Fibroblast of pulmonary artery (primary cell): Measurements from ENCODE around the gene CDC123.
"Not testable (repeated sequence)": the region's sequence is repeated elsewhere in the genome, so short reads cannot be mapped to it uniquely, and the experiment has no call there.

Experiments
- DNase-seq: peaks from one replicate; pipeline ENCODE4 v3.0.0-alpha.2; 2010; ENCODE audit warnings: low read depth
- H3K4me3 ChIP-seq: replicated peaks from 2 replicates; pipeline ENCODE4 v1.5.1; 2011; ENCODE audit warnings: low read depth, mild to moderate bottlenecking, control low read depth, low read length, moderate library complexity
- CTCF ChIP-seq: IDR thresholded peaks from 2 replicates; pipeline ENCODE4 v1.5.1; 2011; ENCODE audit warnings: mild to moderate bottlenecking, control low read depth, low read length, inconsistent platforms; ENCODE audit errors: missing control alignments

The CDC123 gene

DNA sequence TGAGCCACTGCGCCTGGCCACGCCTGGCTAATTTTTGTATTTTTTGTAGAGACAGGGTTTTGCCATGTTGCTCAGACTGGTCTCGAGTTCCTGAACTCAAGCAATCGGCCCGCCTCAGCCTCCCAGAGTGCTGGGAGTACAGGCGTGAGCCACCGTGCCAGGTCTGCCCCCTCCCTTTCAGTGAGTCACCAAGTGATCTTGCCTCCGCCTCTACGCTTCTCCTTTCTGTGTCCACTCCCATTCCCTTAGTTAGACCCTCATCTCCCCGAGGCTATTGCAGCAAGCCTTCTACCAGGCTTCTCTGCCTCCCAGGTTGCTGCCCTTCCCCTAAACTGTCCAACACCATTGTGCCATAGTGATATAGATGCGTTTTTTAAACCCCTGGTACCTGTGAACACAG, 32.9 kb downstream of the CDC123 start:
- H3K4me3 ChIP-seq: no peak overlapping the region
- DNase-seq: no peak
- no peak for TF ChIP-seq CTCF

GRCh38 chr10:12234687-12235086, 38.7 kb downstream of the CDC123 start:
- not testable (repeated sequence) for H3K4me3 ChIP-seq

GRCh38 chr10:12235116-12235694, 39.2 kb downstream of the CDC123 start:
- DNase-seq: no peak
- no peak for TF ChIP-seq CTCF

More at GRCh38 chr10:12234687-12235086, 38.7 kb downstream of the CDC123 start:
- not testable (repeated sequence) for DNase-seq

GRCh38 chr10:12235796-12236195, 39.8 kb downstream of the CDC123 start:
- TF ChIP-seq CTCF: no peak
- DNase-seq: no peak
- H3K4me3 ChIP-seq: no peak overlapping the region

More at GRCh38 chr10:12235116-12235694, 39.2 kb downstream of the CDC123 start:
- no peak overlapping the region for H3K4me3 ChIP-seq

DNA sequence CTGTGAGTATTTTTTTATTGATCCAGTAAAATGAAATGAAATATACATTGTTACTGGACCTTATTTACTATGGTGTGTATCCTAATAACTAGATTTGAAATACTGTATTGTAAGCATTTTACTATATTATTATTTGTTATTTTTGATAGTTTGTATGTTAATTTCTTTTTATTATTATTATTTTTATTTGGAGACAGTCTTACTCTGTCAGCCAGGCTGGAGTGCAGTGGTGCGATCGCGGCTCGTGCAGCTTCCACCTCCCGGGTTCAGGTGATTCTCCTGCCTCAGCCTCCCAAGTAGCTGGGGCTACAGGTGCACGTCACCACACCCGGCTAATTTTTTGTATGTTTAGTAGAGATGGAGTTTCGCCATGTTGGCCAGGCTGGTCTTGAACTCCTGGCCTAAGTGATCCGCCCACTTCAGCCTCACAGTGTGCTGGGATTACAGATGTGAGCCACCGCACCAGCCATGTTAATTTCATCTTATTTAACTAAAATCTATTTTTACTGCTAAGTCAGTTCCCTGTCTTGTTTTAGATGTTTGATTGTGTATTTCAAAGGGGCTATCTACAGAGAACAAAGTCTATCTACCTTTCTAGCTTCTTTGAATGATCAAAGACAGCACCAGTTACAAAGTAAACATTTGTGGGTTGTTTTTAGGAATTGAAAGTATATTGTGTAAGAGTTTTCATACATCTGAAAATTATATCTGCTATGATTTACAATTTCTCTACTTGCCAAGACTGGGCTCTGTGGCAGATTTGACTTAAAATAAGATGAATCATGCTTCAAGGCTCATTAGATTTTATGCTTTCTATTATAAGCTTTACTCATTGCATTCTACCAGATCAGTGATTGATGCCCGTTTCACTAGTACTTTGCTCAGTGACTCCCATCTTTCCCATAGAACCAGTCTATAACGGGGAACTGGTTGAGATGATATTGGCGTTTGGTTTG, 41.6 kb downstream of the CDC123 start:
- H3K4me3 ChIP-seq: no peak overlapping the region
- DNase-seq: no peak
- no peak for TF ChIP-seq CTCF

- no peak overlapping the region for H3K4me3 ChIP-seq
- DNase-seq: no peak
- no peak for TF ChIP-seq CTCF
Measured at GRCh38 chr10:12238821-12239220, 42.8 kb downstream of the CDC123 start.

- no peak overlapping the region for H3K4me3 ChIP-seq
- no peak for TF ChIP-seq CTCF
- peak; percentile 53 for DNase-seq
Measured at GRCh38 chr10:12241810-12242529, 46.0 kb downstream of the CDC123 start.
